Measurements from ENCODE around the gene ATAD3B.
"Not testable (repeated sequence)": the region's sequence is repeated elsewhere in the genome, so short reads cannot be mapped to it uniquely, and the experiment has no call there.

The ATAD3B gene

DNA sequence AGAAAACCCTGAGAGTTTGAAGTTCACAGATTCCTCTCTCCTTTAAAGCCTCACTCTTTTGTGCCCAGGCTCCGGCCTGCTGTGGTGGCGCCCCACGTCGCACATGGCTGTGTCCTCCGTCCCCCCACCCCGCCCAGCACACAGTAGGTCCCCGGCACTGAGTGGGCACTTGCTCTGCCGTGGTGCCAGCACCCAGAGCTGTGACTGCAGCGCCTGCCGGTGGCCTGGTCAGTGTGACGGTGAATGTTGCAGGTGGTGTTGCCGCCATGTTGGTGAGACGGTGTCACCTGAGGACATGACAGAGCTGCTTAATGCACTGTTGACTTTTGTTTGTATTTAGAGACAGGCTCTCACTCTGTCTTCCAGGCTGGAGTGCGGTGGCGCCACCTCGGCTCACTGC is 18.7 kb upstream of the ATAD3B start:
- no peak for DNase-seq

DNA sequence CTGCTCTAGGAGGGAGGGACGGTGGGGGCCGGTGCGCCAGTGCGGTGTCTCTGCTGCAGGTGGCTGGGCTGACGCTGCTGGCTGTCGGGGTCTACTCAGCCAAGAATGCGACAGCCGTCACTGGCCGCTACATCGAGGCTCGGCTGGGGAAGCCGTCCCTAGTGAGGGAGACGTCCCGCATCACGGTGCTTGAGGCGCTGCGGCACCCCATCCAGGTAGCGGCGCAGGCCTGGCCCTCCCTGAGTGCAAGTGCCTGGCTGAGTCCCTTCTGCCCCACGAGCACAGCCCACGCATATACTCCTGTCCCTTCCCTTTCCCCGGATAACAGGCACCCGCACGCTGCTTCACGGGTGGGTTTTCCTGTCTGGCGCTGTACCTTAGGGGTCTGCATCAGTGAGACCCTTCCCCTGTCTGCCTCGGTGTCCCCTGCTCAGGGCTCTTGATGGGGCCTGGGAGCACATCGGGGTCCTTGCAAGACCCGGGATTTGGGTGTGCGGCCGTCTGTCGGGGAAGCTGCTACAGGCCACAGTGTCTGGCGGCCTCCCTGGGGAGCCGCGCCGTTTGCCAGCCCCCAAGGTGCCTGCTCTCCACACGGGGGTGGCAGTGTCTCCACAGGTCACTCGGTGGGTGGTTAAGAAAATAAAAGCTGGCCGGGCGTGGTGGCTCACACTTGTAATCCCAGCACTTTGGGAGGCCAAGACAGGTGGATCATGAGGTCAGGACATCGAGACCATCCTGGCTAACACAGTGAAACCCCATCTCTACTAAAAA is 17.1 kb upstream of the ATAD3B start:
- DNase-seq: not testable (repeated sequence)

DNA sequence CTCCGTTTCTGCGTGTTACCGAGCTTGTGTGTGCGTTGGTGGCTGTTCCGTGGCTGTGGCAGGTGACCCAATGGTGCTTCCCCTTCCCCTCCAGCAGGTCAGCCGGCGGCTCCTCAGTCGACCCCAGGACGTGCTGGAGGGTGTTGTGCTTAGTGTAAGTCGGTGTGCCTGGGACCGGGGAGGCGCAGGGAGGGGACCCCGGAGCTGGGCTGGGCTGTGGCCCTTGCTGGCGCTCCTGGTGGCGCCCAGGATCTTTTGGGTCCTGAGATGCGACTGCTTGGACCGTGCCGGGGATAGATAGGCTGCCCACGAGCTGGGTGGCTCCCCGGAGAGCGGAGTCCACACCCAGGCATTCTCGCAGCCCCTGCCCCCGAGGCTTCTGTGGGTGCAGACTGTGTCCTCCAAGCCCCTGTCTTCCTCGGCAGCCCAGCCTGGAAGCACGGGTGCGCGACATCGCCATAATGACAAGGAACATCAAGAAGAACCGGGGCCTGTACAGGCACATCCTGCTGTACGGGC is 16.1 kb upstream of the ATAD3B start:
- no peak for DNase-seq

DNA sequence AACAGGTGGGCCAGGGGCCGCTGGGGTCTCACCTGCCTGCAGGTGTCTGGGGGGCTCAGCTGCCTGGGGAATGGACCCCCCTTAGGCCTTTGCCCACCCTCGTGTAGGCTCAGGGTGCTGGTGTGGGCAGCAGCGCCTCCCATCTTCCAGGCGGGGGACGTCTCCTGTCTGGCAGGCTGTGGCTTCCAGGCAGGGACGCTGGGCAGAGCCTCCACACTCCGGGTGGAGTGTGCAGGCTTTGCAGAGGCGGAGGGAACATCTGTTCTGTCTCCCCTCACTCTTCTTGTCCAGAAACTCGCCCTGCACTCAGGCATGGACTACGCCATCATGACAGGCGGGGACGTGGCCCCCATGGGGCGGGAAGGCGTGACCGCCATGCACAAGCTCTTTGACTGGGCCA is 15.6 kb upstream of the ATAD3B start:
- DNase-seq: not testable (repeated sequence)

DNA sequence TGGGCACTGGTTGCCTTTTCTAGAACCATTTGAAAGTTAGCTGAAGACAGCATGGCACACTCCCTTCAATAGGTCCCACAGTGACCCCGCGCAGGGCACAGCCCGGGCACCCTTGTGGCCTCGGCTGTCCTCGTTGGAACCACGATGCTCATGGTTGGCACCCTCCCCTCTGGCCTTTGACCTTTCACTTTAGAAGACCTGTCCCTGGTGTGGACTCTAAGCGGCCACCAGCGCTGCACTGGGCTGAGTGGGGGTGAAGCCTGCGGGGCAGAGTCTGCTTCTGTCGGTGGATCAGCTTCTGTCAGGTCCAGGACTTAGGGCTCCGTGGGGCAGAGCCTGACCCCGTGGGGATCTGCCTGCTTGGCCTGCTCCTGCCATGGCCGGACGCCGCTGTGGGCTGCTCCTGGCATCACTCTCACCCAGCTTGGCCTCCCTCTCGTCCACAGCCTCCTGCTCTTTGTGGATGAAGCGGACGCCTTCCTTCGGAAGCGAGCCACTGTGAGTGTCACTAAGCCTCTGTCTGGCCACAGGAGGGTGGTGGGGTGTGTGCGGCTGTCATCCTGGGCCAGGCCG is 14.8 kb upstream of the ATAD3B start:
- DNase-seq: not testable (repeated sequence)

DNA sequence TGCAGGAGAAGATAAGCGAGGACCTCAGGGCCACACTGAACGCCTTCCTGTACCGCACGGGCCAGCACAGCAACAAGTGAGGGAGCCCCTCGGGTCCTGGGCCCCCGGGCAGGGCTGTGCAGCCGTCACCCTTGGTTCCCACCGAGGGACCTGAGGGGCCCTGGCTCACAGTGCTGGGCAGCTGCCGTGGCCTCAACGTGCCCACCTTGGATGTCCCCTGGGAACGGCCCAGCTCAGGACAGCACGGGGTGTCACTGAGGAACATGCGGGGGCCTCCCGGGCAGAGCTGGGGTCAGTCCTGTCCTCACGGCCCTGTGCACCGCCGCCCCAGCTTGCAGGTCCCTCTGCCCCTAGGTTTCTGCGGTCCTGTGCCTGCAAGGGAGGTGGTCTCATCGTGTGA is 12.4 kb upstream of the ATAD3B start:
- DNase-seq: not testable (repeated sequence)

DNA sequence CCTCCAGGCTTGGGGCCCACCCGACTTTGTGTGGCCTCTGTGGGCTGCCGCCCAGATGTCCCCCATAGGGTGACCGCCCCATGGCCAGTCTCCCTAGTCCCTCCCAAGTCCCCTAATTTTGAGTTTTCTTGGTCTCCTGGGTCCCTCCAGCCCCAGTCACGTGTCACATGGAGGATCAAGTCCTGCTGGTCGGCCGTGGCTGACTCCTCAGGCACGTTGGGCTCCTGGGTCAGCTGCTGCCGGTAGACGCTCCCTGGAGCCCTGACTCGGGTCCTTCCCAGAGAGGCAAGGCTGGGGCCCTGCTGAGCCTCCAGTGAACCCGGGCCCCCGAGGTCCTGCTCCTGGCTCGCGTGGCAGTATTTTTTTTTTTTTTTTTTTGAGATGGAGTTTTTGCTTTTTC is 11.9 kb upstream of the ATAD3B start:
- DNase-seq: not testable (repeated sequence)

DNA sequence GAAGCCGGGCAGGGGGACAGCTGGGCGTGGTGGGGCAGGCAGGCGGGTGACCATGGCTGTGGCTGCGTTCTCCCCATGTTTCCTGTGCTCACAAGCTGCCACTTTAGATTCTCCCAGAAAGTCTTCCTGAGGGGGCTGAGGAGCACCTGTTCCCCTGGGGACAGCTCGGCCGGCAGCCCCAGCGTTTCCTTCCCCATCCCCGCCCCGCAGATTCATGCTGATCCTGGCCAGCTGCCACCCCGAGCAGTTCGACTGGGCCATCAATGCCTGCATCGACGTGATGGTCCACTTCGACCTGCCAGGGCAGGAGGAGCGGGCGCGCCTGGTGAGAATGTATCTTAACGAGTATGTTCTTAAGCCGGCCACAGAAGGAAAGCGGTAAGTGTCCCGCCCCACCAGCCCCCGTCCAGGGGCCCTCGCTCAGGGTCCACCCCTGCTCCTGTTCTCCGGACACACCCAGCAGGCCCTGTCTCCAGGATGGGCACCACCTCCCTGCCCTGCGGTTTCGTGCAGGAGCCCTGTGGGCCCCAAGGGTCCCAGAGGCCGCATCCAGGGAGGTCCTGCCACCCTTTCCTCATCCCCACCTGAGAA is 10.9 kb upstream of the ATAD3B start:
- no peak for DNase-seq

DNA sequence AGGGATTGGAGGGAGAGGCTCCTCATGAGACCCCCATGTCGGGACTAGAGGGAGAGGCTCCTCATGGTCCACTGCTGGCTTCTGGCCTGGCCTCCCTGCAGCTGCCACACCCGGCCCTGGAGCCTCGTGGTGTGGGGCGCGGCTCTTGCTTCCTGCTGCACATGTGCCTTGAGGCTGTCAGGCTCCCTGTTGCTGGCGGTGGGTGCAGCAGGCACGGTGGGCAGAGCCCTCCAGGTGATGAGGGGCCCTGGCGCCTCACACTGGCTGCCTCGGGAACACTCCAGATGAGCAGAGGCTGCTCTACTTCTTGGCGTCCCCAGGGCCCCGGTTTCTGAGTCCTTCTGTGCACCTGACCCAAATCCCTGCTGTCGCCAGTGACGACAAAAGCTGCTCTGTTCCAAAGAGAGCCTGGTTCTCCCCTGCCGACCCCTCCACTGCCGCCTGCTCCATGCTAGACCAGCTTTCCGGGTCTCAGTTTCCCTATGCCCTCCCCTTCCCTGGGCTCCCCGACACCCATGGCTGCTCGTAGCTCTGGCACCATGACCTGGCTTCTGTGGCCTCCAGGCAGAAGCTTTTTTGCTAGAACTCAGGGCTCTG is 9.7 kb upstream of the ATAD3B start:
- no peak for DNase-seq

DNA sequence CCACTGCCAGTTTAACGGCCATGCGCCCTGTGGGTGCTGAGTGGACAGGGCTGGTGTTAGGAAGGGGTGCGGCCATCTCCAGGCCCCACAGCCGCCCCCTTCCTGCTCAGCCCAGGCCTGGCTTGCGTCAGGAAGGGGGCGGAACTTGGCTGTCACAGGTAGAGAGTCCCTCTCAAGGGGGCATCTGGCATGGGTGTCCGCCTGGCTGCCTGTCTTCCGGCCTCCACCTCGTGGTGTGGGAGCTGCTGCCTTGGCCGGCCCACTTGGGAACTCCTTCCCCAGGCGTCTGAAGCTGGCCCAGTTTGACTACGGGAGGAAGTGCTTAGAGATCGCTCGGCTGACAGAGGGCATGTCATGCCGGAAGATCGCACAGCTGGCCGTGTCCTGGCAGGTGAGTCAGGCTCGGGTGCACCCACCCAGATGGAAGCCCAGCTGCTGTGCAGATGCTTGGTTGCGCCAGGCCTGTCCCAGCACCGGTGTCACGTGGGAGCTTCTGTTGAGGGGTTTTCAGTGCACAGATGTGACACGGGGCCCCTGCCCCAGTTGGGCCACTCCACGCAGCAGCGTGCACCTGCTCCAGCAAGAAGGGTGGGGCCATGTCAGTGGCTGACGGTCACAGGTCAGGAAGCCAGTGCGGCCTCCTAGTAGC is 9.1 kb upstream of the ATAD3B start:
- DNase-seq: no peak

DNA sequence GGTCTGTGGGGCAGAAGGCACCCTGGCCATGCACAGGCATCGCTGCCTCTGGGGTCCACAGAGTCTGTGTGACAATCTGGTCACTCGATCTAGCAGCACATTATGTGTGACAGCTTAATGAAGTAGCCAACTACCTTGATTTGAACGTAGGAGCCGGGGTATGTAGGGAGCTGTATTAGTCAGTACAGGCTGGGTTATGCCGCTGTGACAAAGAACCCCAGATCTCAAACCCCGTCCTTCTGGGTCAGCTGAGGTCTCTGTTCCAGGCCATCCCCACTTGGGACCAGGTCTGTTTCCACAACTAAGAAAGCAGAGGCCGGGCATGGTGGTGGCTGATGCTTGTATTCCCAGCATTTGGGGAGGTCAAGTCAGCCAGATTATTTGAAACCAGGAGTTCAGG is 8.3 kb upstream of the ATAD3B start:
- DNase-seq: no peak

DNA sequence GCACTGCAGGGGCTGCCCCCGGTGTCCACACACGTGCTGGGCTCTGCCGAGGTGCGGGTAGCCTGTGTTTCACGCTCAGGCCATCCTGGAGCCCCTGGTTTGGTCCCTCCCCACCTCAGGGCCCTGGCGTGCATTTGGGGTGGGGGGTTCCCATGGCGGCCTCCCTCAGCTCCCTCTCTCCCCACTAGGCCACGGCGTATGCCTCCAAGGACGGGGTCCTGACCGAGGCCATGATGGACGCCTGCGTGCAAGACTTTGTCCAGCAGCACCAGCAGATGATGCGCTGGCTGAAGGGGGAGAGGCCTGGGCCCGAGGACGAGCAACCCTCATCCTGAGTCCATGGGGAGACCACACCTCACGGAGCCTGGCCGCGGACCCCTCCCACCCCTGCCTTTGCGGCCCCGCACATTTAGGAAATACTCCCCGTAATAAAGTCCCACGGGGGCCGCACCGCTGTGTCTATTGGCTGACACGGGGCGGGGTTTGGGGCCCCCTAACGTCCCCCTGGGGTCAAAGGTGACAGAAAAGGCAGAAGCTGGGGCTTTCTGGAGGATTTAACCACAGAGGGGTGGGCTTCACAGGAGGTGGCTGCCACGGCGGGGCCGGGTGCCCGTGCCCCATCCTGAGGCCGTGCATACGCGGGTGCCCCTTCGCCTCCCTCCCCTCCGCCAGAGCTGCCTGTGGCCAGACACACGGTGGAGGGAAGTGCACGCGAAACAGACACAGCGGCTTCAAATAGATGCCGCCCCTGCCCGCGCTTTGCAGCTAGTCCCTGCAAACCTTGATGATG is 3.2 kb upstream of the ATAD3B start:
- DNase-seq: not testable (repeated sequence)

DNA sequence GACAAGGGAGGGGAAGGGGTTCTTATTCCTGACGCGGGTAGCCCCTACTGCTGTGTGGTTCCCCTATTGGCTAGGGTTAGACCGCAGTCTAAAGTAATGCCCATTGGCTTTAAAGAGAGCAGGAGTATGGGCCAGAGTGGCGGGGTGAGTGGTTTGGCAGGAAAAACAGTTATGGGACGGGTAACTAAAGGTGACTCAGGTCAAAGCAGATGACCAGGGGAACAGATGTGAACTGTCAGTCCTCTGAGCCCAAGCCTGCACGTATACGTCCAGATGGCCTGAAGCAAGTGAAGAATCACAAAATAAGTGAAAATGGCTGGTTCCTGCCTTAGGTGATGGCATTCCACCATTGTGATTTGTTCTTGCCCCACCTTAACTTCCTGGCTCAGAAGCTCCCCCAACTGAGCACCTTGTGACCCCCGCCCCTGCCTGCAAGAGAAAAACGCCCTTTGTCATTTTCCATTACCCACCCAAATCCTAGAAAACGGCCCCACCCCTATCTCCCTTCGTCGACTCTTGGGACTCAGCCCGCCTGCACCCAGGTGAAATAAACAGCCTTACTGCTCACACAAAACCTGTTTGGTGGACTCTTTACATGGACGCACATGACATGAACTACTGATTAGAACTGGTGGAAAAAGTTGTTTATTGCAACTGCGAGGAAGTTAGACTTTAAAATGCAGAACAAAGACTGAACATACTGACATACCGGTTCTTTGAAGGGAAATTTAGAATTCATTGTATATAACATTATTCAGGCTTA is 758 bp upstream of the ATAD3B start:
- DNase-seq: no peak

DNA sequence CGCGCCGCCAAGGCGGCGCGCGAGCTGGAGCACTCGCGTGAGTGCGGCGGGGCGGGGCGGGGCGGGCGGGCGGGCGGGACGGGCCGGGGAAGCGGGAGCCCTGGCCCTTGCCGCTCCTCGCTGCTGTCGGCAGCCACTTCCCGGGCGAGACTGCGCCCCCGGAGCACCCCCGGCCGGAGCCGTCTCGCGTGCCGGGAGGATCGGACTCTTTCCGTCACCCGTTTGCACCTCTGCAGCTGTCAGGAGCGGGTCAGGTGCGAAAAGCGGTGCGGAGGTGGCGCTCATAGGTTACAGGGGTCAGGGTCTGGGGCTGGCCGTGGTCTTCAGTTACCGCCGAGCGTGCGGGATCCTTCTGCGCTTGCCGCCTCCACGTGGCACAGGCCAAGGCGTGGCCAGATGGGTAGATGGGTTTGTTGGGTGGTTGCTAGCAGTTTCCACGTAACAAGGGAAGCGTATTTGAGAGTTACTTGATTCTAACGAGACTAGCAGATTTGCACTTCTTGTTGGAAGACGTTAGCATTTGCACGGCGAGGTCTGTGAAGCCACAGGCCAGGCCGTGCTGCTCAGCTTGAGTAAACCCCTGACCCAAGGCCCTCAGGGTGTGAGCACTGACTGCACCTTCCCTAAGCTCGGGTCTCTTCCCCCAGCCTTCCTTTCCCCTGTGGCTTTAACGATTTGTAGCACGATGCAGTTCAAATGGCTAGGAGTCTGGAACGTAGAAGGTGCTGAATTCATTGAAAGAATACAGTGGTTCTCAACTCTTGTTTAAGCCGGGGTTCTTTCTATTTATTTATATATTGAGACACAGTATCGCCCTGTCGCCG is 700 bp downstream of the ATAD3B start:
- DNase-seq: not testable (repeated sequence)

DNA sequence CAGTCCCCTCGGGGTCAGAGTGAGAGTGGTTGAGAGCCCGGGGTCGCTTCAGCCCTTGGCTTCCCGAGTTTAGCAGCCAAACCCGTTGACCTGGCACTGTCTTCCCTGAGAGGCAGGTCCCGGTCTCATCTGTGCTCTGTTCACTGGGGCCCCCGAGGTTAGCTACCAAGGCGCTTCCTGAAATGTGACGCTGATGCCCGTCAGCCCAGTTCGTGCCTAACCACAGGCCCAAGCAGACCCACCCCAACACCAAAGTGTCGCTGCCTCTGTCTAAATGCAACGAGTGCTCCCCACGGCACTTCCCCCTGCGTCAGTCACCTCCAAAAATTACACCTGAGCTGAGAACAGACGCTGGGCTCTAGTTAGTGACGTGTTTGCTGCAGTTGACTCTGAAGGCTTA is 4.4 kb downstream of the ATAD3B start:
- not testable (repeated sequence) for DNase-seq

DNA sequence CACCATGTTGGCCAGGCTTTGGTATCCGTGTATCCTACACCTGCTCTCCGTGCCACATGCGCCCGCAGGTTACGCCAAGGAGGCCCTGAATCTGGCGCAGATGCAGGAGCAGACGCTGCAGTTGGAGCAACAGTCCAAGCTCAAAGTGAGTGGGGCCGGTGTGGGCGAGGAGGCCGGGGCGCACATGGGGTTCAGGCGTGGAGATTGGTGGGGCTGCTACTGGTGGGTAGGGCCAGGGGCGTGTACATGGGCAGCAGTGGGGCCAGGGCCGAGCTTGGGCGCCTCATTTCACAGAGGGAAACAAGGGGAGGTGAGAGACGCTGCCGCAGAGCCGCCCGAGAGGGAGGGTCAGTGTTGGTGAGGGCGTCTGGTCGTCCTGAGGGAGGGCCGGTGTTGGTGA is 5.6 kb downstream of the ATAD3B start:
- DNase-seq: no peak

DNA sequence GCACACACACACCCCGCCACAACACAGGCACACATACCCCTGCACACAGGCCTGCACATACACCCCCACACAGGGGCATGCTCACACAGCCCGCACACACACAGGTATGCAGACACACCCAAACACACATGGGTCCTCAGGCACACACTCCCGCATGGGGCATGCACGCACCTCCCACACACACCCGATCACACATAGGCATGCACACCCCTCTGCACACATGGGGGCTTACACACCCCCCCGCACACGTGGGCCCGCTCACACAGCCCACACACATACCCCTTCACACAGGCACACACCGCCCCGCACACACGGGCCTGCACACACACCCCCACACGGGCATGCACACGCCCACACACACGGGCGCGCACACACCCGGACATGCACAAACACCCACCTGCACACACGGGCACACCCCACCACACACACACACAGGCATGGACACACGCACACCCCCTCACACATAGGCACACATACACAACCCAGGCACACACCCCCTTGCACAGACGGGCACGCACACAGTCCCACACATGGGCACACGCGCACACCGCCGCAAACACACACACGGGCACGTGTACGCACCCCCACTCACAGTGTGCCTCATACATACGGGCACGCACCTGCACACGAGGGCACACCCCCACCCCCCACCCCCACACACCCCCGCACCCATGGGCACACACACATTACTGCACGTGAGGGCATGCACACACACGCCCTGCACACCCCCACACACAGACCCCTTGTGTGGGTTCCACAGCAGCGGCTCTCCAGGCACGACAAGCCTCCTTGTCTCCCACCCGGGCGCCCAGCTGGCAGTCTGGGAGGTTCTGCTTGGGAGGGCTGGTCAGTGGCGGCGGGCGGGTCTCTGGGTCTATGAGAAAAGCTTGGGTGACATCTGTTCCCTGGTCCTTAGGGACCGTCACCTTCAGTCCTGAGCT is 8.3 kb downstream of the ATAD3B start:
- DNase-seq: no peak

DNA sequence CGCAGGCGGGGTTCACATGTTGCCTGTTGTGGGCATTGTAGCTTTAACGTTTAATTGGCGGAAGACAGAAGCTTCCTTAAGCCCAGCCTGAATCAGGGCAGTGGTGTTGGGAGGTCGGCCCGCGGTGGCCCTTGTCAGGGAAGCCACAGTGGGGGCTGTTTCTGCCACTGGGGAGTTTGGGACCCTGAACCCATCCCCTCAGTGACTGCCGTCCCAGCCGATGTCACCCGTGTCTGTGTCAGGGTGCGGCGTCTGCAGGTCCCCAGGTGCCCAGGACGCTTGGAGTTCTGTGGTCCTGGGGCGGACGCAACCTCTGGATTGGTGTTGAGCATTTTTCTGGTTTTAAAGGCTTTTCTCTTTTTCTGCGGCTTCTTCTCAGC is 8.9 kb downstream of the ATAD3B start:
- DNase-seq: not testable (repeated sequence)

DNA sequence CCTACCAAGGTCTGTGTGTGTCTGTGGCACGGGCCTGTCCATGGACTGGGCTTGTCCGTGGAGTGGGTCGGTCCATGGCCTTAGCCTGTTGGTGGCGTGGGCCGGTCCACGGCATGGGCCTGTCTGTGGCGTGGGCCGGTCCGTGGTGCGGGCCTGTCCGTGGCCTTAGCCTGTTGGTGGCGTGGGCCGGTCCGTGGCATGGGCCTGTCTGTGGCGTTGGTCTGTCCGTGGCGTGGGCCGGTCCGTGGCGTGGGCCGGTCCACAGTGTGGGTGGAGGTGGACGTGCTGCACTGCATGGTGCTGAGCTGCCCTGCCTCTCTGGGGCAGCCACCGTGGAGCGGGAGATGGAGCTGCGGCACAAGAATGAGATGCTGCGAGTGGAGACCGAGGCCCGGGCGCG is 10.2 kb downstream of the ATAD3B start:
- DNase-seq: not testable (repeated sequence)

DNA sequence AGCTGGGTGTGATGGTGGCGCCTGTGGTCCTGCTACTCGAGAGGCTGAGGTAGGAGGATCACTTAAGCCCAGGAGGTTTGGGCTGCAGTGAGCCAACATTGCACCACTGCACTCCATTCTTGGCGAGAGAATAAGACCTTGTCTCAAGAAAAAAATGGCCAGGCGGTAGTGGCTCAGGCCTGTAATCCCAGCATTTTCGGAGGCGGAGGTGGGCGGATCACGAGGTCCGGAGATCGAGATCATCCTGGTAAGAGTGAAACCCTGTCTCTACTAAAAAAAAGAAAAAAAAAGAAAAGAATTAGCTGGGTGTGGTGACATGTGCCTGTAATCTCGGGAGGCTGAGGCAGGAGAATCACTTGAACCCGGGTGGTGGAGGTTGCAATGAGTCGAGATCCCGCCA is 11.3 kb downstream of the ATAD3B start:
- no peak for DNase-seq

All from NCI-H2081 (cell line).